ENCODE measurements around the gene HBEGF.

DNA sequence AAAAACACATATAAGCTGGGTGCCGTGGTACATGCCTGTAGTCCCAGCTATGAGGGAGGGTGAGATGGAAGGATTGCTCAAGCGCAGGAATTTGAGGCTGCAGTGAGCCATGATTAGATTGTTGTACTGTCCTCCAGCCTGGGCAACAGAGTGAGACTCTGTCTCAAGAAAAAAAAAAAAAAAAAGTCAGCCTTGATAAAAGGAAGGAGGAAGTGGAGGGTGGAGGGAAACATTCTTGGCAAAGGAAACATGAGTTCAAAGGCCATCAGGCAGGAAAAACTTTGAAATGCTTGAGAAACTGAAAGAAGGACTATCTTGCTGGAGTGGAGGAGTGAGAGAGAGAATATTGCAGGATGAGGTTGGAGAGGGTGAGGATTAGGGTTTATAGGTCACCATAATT is 36.9 kb upstream of the HBEGF start:
- TF ChIP-seq CTCF (IDR thresholded peaks at IDR 0.05), result no peak
- TF ChIP-seq POLR2A (IDR thresholded peaks at IDR 0.05), result no peak
